Activated effector memory CD4-positive, alpha-beta T cell treated with anti-CD3 and anti-CD28 coated beads, Interleukin-2, amount 50 U/mL, for 16 hours (primary cell): ENCODE results near the gene LINGO4.

Experiments used
- DNase-seq: peaks from one replicate; pipeline ENCODE4 v3.0.0-alpha.2; 2020

Gene LINGO4

DNA sequence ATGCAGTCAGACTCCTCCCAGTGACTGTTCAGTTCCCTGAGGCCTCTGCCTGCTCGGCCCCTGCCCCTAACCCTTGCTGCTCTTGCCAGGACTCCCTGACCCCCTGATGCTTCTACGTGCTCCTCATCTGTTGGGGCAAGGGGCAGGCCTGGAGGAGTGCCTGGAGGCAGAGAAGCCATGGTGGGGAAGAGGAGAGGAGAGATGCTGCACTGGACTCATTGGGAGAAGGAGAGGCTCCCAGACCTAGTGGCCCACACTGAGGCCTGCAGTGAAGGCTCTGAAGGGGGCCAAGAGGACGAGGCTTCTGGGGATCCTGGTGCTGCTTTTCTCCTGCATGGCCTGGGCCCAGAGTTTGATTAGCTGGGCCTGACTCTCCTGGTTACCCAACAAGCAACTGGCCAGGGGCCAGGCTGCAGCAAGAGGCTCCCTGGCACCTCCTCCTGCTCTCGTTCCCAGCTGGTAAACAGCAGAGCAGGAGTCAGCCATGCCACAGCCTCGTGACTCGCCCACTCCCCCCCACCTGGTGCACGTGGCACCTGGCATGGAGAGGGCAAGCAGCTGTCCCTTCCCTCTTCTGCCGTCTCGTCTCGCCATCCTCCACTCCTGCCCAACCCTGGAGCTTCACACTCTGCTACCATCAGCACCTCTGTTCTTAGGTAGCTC, 27.2 kb upstream of the LINGO4 start:
- no peak for DNase-seq

DNA sequence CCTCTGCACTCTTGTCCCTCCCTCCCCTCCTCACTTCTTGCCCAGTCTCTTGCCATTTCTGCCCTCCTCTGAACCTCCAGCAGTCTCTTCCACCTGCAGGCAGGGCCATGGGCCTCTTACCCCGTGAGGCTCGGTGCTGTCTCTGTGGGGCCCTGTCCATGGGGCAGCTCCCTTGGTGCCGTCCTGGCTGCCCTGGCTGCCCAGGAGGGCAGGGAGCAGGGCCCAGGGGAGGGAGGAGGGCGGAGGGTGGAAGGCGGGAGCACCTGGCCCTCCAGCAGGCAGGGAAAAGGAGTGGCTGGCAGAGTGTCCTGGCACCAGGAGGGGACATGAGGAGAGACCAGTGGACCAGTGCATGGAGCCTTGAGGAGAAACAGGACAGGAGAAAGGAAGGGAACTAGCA, 26.4 kb upstream of the LINGO4 start, which contains the start of gene RORC:
RORC (minus strand) TSS at position 198 of the 400 bp plus-strand sequence; CDS start at position 160, 38 bp downstream.
- DNase-seq = no peak

GRCh38 chr1:151831256-151831591, 26.0 kb upstream of the LINGO4 start:
- no peak for DNase-seq

DNA sequence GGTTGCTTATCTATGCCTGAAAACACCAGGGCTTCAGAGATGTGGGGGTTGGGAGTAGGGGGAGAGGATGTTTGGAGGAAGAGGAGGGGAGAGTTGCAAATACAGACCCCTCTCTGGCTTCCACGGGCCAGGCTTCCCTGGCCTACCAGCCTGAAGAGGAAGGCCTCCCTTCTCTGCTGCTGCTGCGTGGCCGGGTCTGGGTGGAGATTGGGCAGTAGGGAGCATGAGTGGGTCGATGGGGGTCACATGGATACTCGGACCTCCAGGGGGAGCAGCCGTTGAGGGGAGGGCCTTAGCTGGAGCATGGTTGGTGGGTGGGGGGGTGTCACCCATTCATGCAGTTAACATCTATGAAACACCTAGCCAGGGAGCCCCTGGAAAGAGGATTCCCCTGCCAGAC, 24.8 kb upstream of the LINGO4 start:
- no peak for DNase-seq

GRCh38 chr1:151829352-151830046, 24.3 kb upstream of the LINGO4 start:
- DNase-seq = no peak

GRCh38 chr1:151828921-151829320, 23.7 kb upstream of the LINGO4 start:
- no peak for DNase-seq

DNA sequence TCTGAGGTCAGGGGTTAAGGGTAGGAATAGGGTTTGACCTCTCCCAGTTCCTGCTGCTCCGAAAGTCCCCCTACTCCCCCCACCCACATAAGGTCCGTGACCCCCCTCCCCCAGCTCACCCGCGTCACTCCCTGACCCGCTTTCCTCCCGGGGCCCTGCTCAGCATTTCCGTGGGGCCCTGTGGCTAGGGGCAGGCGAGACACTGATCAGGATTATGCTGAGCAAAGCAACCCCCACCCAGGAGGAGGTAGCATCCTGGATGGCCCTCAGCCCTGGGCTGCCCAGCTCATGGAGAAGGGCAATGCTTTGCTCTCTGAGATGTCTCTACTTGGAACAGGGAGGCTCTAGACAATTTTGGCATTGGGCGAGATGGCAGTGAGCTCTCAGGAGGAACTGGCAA, 22.6 kb upstream of the LINGO4 start:
- peak; percentile 72 for DNase-seq

- DNase-seq = peak; percentile 83
Measured at GRCh38 chr1:151825751-151826660, 20.8 kb upstream of the LINGO4 start.

- no peak for DNase-seq
Measured at GRCh38 chr1:151825204-151825603, 20.0 kb upstream of the LINGO4 start.

GRCh38 chr1:151823175-151823574, 18.0 kb upstream of the LINGO4 start:
- no peak for DNase-seq

DNA sequence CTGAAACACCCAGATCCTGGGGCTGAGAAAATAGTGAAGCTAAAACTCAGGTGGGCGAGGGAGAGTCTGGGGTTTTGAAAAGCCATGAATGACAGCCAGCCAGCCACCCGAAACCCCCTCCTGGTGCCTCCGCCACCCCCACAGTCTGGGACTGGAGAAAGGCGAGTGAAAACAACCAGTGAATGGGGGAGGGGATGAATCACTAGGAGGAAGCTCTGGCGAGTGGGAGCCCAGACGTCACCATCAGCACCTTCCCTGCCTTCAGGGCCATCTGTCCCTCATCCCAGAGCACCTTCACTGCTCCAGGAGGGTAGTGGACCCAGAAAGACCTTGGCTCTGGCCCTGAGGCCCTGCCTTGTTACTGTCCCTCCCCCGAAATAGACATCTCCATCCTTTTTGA, 17.2 kb upstream of the LINGO4 start:
- peak; percentile 87 for DNase-seq

- no peak for DNase-seq
Measured at GRCh38 chr1:151820940-151821339, 15.7 kb upstream of the LINGO4 start.

DNA sequence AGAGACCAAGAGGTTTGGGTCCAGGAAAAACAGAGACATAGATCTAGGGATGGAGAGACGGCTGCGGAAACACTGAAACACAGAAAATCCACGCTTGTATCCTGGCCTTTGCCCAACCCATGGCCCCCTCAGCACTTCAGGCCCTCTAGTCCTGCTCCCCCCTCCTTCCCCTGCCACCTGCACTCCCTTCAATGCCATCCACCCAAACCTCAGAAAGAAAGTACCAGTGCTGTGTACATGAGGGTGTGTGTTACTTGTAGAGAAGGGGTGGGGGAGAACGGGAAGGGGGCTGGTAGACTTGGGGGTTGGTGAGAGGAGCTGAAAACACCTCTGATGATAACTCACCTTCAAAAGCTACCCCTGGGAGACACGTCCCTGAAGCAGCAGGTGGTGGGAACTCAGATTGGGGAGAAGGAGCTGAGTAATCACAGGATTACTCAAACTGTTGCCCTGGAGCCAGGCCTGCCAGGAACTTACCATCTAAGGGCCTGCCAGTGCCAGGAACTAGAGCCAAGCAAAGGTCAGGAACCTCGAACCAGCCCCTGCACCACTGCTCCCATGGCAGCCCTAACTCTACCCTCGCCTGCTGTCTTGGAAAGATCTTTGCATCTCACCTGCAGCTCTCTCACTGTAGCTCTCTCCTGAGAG, 14.9 kb upstream of the LINGO4 start:
- DNase-seq = no peak

DNA sequence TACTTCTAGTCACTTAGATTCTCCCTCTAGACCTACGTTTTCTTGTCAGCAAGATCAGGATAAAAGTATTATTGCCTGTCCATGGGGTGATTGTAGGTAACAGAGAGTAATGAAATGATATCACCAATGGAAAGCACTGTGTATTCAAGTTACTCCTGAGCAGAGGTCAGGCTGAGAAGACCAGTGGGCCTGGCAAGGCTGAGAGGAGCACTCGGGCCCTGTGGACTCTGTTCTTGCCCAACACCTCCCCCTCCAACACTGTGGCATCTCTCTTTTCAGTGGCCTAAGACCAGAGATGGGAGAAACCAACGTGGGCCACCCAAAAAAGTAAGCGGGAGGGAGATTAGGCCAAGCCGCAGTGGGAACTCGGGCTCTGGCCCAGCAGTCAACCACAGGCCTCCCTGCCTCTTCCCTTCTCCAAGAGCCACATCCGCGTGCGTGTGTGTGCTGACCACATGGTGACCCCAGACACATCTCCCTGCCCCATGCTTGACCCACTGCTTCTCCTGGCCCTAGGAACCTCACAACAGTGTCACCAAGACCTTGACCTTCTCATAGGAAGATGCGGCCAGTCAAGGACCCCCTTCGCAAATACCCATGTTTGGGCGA, 14.1 kb upstream of the LINGO4 start:
- DNase-seq = no peak

DNA sequence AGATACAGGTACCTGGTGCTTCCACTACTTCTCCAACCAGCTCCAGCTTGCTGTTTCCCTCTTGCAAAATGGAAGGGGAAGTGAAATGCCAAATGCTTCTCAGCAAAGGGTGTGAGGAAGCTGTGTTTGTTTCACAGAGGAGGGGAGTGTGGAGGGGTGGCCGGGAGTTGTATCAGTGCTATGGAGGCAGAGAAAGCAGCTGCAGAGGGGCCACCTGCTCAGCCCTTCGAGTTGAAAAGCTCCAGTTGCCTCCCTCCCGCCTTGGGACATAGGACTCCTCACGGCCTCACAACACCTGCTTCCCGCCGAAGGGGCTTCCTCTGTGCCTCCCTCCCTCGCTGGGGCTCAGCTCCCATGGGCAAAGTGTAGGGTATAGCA, 12.1 kb upstream of the LINGO4 start:
- no peak for DNase-seq

- DNase-seq = no peak
Measured at GRCh38 chr1:151816548-151817352, 11.5 kb upstream of the LINGO4 start.

DNA sequence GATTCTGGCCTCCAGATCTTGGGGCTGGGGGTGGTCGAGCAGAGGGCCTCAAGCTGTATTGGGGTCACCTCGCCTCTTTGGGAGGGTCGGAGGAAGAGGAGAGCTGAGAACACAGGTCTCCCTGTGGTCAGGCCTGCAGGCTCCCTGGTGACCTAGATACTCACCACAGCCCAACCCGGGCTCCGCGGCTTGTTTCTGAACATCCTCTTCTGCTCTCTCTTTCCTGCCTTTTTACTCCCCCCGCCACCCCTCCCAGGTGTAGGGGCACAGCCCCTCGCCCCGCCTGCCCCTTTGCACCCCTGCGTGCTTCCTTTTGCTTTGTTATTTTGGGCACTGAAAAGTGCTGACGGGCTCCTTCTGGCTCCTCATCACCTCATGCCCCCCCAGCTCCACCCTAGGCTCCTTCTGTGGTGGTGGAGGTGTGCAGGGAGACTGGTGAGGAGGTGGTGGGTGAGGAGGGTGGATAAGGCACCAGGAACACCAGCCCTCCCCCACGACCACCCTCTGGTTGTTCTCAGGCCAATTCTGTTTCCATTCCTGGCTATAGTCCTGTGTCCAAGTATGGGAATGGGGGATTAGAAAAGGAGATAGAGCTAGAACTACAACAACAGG, 10.6 kb upstream of the LINGO4 start:
- DNase-seq = peak; percentile 79

DNA sequence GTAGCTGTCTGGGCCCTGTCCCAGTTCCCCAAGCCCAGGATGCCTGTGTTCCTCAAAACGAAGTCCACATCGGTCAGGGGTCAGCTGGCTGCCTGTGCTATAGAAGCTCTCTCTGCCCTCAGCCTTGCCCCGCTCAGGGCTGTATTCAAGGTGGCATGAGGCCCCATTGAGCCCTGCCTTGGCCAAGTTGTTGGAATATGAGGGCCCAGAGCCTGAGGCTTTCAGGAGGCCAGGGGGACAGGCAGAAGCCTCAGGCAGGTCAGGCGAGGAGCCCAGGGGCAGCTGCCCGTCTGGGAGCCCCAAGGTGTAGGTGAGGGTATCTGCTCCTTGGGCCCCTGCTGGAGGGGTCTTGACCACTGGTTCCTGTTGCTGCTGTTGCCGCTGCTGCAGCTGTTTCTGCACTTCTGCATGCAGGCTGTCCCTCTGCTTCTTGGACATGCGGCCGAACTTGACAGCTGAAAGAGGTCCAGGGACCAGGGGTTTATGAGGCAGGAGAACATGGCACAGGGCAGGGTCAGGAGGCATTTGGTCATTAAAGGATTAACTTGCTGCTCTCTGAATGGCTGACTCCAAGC, 9.8 kb upstream of the LINGO4 start:
- no peak for DNase-seq

DNA sequence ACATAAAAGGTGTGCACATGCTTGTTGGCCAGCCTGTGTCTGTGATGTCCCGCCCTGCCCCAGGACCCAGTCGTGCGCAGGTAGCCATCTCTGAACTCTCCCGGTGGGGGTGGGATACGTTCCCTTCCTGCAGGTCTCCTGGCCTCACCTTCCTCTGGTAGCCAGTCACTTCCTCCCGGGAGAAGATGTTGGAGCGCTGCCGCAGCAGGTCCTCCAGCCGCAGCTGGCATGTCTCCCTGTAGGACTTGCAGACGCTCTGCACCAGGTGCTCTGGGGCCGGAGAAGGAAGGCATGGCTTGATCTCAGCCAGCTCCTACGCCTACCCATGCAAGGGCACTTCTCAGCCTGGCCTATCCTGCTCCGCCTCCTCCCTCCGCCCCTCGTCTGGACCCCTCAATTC, 9.2 kb upstream of the LINGO4 start:
- DNase-seq = no peak

GRCh38 chr1:151813271-151813977, 8.2 kb upstream of the LINGO4 start:
- no peak for DNase-seq
